Thyroid gland (tissue), 4 donors: ENCODE measurements around the gene CARHSP1. TPM values are rescaled to one million over a fixed set of nuclear protein-coding genes. Genes with fewer than 3 reads are reported as not detected.

ENCODE experiments used
- DNase-seq, 2 donors: peaks; one replicate each; pipeline ENCODE4 v3.0.0-alpha.2; 2019
- H3K27ac ChIP-seq, 3 donors: fragments of 200-600 bp; sonication (generic); 1 replicate in 2 of 3; 2 replicates in 1 of 3; pipeline ENCODE4 v1.5.1; 2016 to 2019; ENCODE audit warnings: mild to moderate bottlenecking in 1 of 3, moderate library complexity in 1 of 3
- H3K27me3 ChIP-seq: fragments of 200-600 bp; sonication (generic); one replicate; pipeline ENCODE4 v1.5.1; 2019
- H3K36me3 ChIP-seq, 2 donors: fragments of 200-600 bp; sonication (generic); one replicate each; pipeline ENCODE4 v1.5.1; 2016 to 2019
- H3K4me1 ChIP-seq, 2 donors: fragments of 200-600 bp; sonication (generic); one replicate each; pipeline ENCODE4 v1.5.1; 2017 to 2019
- H3K4me3 ChIP-seq, 3 donors: fragments of 200-600 bp; sonication (generic); replicated peaks in 1 of 3; 1 replicate in 2 of 3; 2 replicates in 1 of 3; pipeline ENCODE4 v1.5.1; 2016; ENCODE audit warnings: mild to moderate bottlenecking in 1 of 3
- H3K9me3 ChIP-seq: fragments of 200-600 bp; sonication (generic); one replicate; pipeline ENCODE4 v1.5.1; 2017
- CTCF ChIP-seq, 6 experiments: fragments of 200-600 bp in 3 of 6; fragments of 450-650 bp in 3 of 6; sonication (generic) in 3 of 6; IDR thresholded peaks; one replicate each; pipeline ENCODE4 v1.5.1; 2016 to 2019; ENCODE audit warnings: antibody characterized with exemption in 6 of 6, mild to moderate bottlenecking in 2 of 6, inconsistent platforms in 1 of 6, moderate library complexity in 1 of 6
- POLR2A ChIP-seq, 2 donors: fragments of 450-650 bp; IDR thresholded peaks; one replicate each; pipeline ENCODE4 v1.6.1; 2017; ENCODE audit warnings: antibody characterized with exemption in 2 of 2, mild to moderate bottlenecking in 2 of 2, moderate library complexity in 1 of 2
- WGBS, 2 donors: methylation state at CpG; one replicate each; pipeline ENCODE4 v1.1.5; 2017; 5-methylcytosine and 5-hydroxymethylcytosine counted together
- intact Hi-C: fragments of 100-400 bp; cut with DNase I; formaldehyde crosslinking; loops from one replicate; pipeline ENCODE4 v1.15.1; 2023
- total RNA-seq, 4 donors: library from RNA; depleted of rRNA; stranded (reverse); fragments of >200 nt; gene quantifications; one replicate each; pipeline ENCODE4 v1.2.3, GENCODE V29; 2016

The CARHSP1 gene
- total RNA-seq, 4 donors from 2014 or later: 43.4 to 67.5 (median 61.1) TPM

- no peaks in the 10 kb centered on the region for H3K27me3 ChIP-seq
- WGBS, 2 donors: 31 to 48% methylated on average over 30 of the region's 30 CpGs
- H3K4me1 ChIP-seq: peaks cover 38 to 52% of the 10 kb centered on the region in 2 donors
- H3K9me3 ChIP-seq: no peaks in the 10 kb centered on the region
- peak; percentile 43 to 55 for DNase-seq
- peak overlapping the region; percentile 3 to 76 (median 75) for H3K27ac ChIP-seq
- peak overlapping the region in 1 of 3 donors; percentile 55 for H3K4me3 ChIP-seq
- no peak for TF ChIP-seq CTCF (IDR thresholded peaks at IDR 0.05)
- TF ChIP-seq POLR2A (IDR thresholded peaks at IDR 0.05): no peak
- intact Hi-C loops: no loop called here
- H3K36me3 ChIP-seq: no peaks in the 10 kb centered on the region
These were observed 2.5 kb downstream of the CARHSP1 start for GRCh38 chr16:8866118-8866883.

- Histone ChIP-seq H3K4me3 (no peak overlapping the region), H3K27ac (peak overlapping the region in 2 of 3 donors; percentile 21 to 53), H3K36me3 (no peaks in the 10 kb centered on the region), H3K27me3 (no peaks in the 10 kb centered on the region), H3K4me1 (peaks cover 38 to 53% of the 10 kb centered on the region in 2 donors), H3K9me3 (no peaks in the 10 kb centered on the region)
- DNase-seq: no peak
- intact Hi-C loops: no loop called here
- 90 to 95% methylated on average over 14 of the region's 14 CpGs for WGBS, 2 donors
- no peak for TF ChIP-seq POLR2A (IDR thresholded peaks at IDR 0.05)
- TF ChIP-seq CTCF (IDR thresholded peaks at IDR 0.05): no peak
These were observed 3.5 kb downstream of the CARHSP1 start for GRCh38 chr16:8865145-8865882.

- Histone ChIP-seq H3K4me1 (peaks cover 36 to 53% of the 10 kb centered on the region in 2 donors), H3K9me3 (no peaks in the 10 kb centered on the region), H3K27ac (peak overlapping the region in 2 of 3 donors; percentile 21 to 53), H3K36me3 (no peaks in the 10 kb centered on the region), H3K4me3 (no peak overlapping the region), H3K27me3 (no peaks in the 10 kb centered on the region)
- intact Hi-C loops: no loop called here
- no peak for DNase-seq
- TF ChIP-seq CTCF (IDR thresholded peaks at IDR 0.05): no peak
- TF ChIP-seq POLR2A (IDR thresholded peaks at IDR 0.05): no peak
- WGBS, 2 donors: 55 to 68% methylated on average over 10 to 12 of the region's 13 CpGs
These were observed 4.2 kb downstream of the CARHSP1 start for GRCh38 chr16:8864480-8865110.

- Histone ChIP-seq H3K27ac (peak overlapping the region in 1 of 3 donors; percentile 53), H3K36me3 (no peaks in the 10 kb centered on the region), H3K4me3 (no peak overlapping the region), H3K9me3 (no peaks in the 10 kb centered on the region), H3K4me1 (peaks cover 32 to 53% of the 10 kb centered on the region in 2 donors), H3K27me3 (no peaks in the 10 kb centered on the region)
- intact Hi-C loops: no loop called here
- TF ChIP-seq CTCF (IDR thresholded peaks at IDR 0.05) (no peak), POLR2A (IDR thresholded peaks at IDR 0.05) (no peak)
- peak; percentile 59 to 69 for DNase-seq
- WGBS, 2 donors: 70% methylated on average over 16 to 17 of the region's 17 CpGs
These were observed 5.0 kb downstream of the CARHSP1 start for GRCh38 chr16:8863594-8864424.
